Calu3 (cell line): Measurements from ENCODE around the gene ZNF777. TPM values are rescaled to one million over a fixed set of nuclear protein-coding genes. Genes with fewer than 3 reads are reported as not detected.
"Not testable (repeated sequence)": the region's sequence is repeated elsewhere in the genome, so short reads cannot be mapped to it uniquely, and the experiment has no call there.

Source experiments
- BruUV-seq: library from RNA; stranded (reverse); fragments of 400-500 nt; replicated peaks from 2 replicates; lab custom pipeline; 2021; lab: Mats Ljungman, UMichigan
- CTCF ChIA-PET: fragments of 300-600 bp; sonication (Branson Sonifier 250); formaldehyde crosslinking; loops from one replicate; lab custom pipeline; 2022; ENCODE audit warnings: antibody characterized with exemption; lab: Charles Lee
- DNase-seq: peaks from one replicate; pipeline ENCODE4 v3.0.0; 2022
- H3K27ac Mint-ChIP-seq: one replicate; pipeline ENCODE4 v1.8.0; 2022; ENCODE audit warnings: mixed read lengths; ENCODE audit not compliant: unreplicated experiment
- H3K27me3 Mint-ChIP-seq: one replicate; pipeline ENCODE4 v1.8.0; 2022; ENCODE audit warnings: mixed read lengths; ENCODE audit not compliant: unreplicated experiment
- H3K36me3 Mint-ChIP-seq: one replicate; pipeline ENCODE4 v1.8.0; 2022; ENCODE audit warnings: mild to moderate bottlenecking, moderate library complexity, mixed read lengths; ENCODE audit not compliant: insufficient read depth, unreplicated experiment
- H3K4me1 Mint-ChIP-seq: one replicate; pipeline ENCODE4 v1.8.0; 2022; ENCODE audit warnings: mild to moderate bottlenecking, low read depth, mixed read lengths; ENCODE audit not compliant: unreplicated experiment
- H3K4me3 Mint-ChIP-seq: one replicate; pipeline ENCODE4 v1.8.0; 2022; ENCODE audit warnings: mild to moderate bottlenecking, low read depth, moderate library complexity, mixed read lengths; ENCODE audit not compliant: unreplicated experiment
- H3K9me3 Mint-ChIP-seq: one replicate; pipeline ENCODE4 v1.8.0; 2022; ENCODE audit warnings: low read depth, mixed read lengths; ENCODE audit not compliant: unreplicated experiment
- CTCF ChIP-seq: fragments of 200-600 bp; IDR thresholded peaks from one replicate; pipeline ENCODE4 v1.8.0; 2022; ENCODE audit warnings: antibody characterized with exemption; ENCODE audit not compliant: unreplicated experiment
- intact Hi-C: fragments of 100-400 bp; cut with micrococcal nuclease; formaldehyde crosslinking; loops from one replicate; pipeline ENCODE4 v1.10.0; 2022; ENCODE audit not compliant: unreplicated experiment
- total RNA-seq: library from RNA; stranded (reverse); gene quantifications from 2 replicates; pipeline ENCODE4 v1.2.3, GENCODE V29; 2022

The ZNF777 gene
- total RNA-seq, 1 experiment from 2014 or later: 12.3 TPM

- no TSS peak for BruUV-seq
- CTCF ChIA-PET: no interaction called here
- Mint-ChIP-seq H3K27me3 (no peaks in the 10 kb centered on the region), H3K4me1 (no peaks in the 10 kb centered on the region), H3K4me3 (no peak overlapping the region), H3K9me3 (no peaks in the 10 kb centered on the region), H3K36me3 (peaks cover 25% of the 10 kb centered on the region), H3K27ac (no peak overlapping the region)
- TF ChIP-seq CTCF: no peak
- no peak for DNase-seq
- intact Hi-C loops: no loop called here
Measured at GRCh38 chr7:149449897-149450296, 11.0 kb downstream of the ZNF777 start.

GRCh38 chr7:149448961-149449360, 11.9 kb downstream of the ZNF777 start:
- intact Hi-C loops: no loop called here
- Mint-ChIP-seq H3K36me3 (peaks cover 32% of the 10 kb centered on the region), H3K4me3 (no peak overlapping the region), H3K9me3 (no peaks in the 10 kb centered on the region), H3K4me1 (no peaks in the 10 kb centered on the region), H3K27ac (no peak overlapping the region), H3K27me3 (no peaks in the 10 kb centered on the region)
- no peak for DNase-seq
- CTCF ChIA-PET: no interaction called here
- no peak for TF ChIP-seq CTCF
- no TSS peak for BruUV-seq

- H3K4me1 Mint-ChIP-seq, H3K9me3 Mint-ChIP-seq, intact Hi-C loops, H3K27ac Mint-ChIP-seq, H3K4me3 Mint-ChIP-seq, BruUV-seq, DNase-seq, H3K27me3 Mint-ChIP-seq, CTCF ChIA-PET: not testable (repeated sequence)
- peaks cover 31% of the 10 kb centered on the region for H3K36me3 Mint-ChIP-seq
Measured at GRCh38 chr7:149446026-149446425, 14.8 kb downstream of the ZNF777 start.

GRCh38 chr7:149444287-149444686, 16.6 kb downstream of the ZNF777 start:
- peaks cover 21% of the 10 kb centered on the region for H3K36me3 Mint-ChIP-seq
- H3K4me1 Mint-ChIP-seq: no peaks in the 10 kb centered on the region
- H3K27me3 Mint-ChIP-seq: no peaks in the 10 kb centered on the region
- H3K27ac Mint-ChIP-seq: no peak overlapping the region
- TF ChIP-seq CTCF: no peak
- H3K9me3 Mint-ChIP-seq: no peaks in the 10 kb centered on the region
- no TSS peak for BruUV-seq
- no peak overlapping the region for H3K4me3 Mint-ChIP-seq
- intact Hi-C loops: no loop called here
- CTCF ChIA-PET: no interaction called here
- no peak for DNase-seq

- Mint-ChIP-seq H3K27me3 (no peaks in the 10 kb centered on the region), H3K4me3 (no peak overlapping the region), H3K36me3 (peaks cover 21% of the 10 kb centered on the region), H3K27ac (no peak overlapping the region), H3K9me3 (no peaks in the 10 kb centered on the region), H3K4me1 (no peaks in the 10 kb centered on the region)
- CTCF ChIA-PET: no interaction called here
- TF ChIP-seq CTCF: no peak
- intact Hi-C loops: no loop called here
- BruUV-seq: no TSS peak
- DNase-seq: no peak
Measured at GRCh38 chr7:149443523-149443922, 17.3 kb downstream of the ZNF777 start.
